Measurements from ENCODE around the gene NTRK2.

- no peak for TF ChIP-seq CTCF (IDR thresholded peaks at IDR 0.05)
- no peak for TF ChIP-seq POLR2A (IDR thresholded peaks at IDR 0.05)
Measured at GRCh38 chr9:85001925-85002324, 332.4 kb downstream of the NTRK2 start.
